GM10847 (cell line): ENCODE measurements around the gene RHEB.

Experiments
- POLR2A ChIP-seq: IDR thresholded peaks from 2 replicates; pipeline ENCODE4 v1.6.1; 2011; ENCODE audit not compliant: insufficient read length; ENCODE audit errors: extremely low read depth

The RHEB gene

GRCh38 chr7:151436446-151437158 lies 83.1 kb downstream of the RHEB start:
- no peak for TF ChIP-seq POLR2A

GRCh38 chr7:151435971-151436370 lies 83.7 kb downstream of the RHEB start:
- TF ChIP-seq POLR2A = no peak

- TF ChIP-seq POLR2A = no peak
Observed at GRCh38 chr7:151435103-151435916, 84.4 kb downstream of the RHEB start.

GRCh38 chr7:151434549-151434948 lies 85.1 kb downstream of the RHEB start:
- no peak for TF ChIP-seq POLR2A

- no peak for TF ChIP-seq POLR2A
Observed at GRCh38 chr7:151433721-151434400, 85.8 kb downstream of the RHEB start.

GRCh38 chr7:151432658-151433521 lies 86.8 kb downstream of the RHEB start:
- no peak for TF ChIP-seq POLR2A

- TF ChIP-seq POLR2A = no peak
Observed at GRCh38 chr7:151431768-151432311, 87.9 kb downstream of the RHEB start.

GRCh38 chr7:151431281-151431767 lies 88.4 kb downstream of the RHEB start:
- no peak for TF ChIP-seq POLR2A

- TF ChIP-seq POLR2A = no peak
Observed at GRCh38 chr7:151430391-151431205, 89.1 kb downstream of the RHEB start.

GRCh38 chr7:151429560-151430331 lies 89.9 kb downstream of the RHEB start:
- no peak for TF ChIP-seq POLR2A

GRCh38 chr7:151429237-151429559 lies 90.5 kb downstream of the RHEB start:
- no peak for TF ChIP-seq POLR2A

GRCh38 chr7:151428378-151429236 lies 91.1 kb downstream of the RHEB start:
- no peak for TF ChIP-seq POLR2A
